Measurements from ENCODE around the gene CMIP.

The CMIP gene

GRCh38 chr16:81664153-81664552 lies 219.5 kb downstream of the CMIP start:
- no peak for DNase-seq (ENCODE audit: low read depth)

DNA sequence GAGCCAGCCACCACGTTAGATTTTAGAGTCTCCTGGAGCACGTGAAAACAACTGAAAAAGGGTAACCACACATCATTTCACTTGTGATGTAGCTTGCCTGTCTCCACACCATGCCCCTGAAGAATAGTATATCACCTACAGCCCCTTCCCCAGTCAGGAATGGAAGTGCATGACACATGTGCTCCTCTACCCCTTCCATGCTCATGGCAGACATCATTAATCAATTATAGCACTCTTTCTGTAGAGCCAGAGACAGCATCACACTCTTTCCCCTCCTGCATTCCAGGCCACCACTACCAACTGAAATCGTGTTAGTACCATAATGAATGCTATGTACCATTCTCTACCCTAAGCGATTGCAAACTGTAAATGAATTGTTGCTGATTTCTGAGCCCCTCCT lies 221.0 kb downstream of the CMIP start:
- DNase-seq (ENCODE audit: low read depth) = no peak

DNA sequence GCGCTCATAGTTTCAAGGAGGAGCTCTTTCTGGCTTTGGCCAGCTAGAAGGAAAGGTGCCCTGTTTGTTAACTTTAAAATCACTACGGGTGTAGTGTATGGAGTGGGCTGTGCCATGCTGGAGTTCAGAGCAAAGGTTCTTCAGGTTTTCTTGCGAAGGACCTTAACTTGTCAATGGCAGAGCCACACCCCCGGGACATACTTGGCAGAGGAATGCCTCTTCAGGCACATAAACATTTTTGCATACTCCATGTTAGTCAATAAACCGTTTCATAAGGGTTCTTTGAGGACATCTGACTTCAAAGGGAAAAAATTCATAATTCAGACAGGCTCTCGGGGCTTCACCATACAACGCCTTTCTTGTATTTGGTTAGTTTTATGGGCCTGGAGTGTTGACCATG lies 221.5 kb downstream of the CMIP start:
- DNase-seq (ENCODE audit: low read depth) = no peak

- no peak for DNase-seq (ENCODE audit: low read depth)
These were observed 223.9 kb downstream of the CMIP start for GRCh38 chr16:81668243-81669097.

DNA sequence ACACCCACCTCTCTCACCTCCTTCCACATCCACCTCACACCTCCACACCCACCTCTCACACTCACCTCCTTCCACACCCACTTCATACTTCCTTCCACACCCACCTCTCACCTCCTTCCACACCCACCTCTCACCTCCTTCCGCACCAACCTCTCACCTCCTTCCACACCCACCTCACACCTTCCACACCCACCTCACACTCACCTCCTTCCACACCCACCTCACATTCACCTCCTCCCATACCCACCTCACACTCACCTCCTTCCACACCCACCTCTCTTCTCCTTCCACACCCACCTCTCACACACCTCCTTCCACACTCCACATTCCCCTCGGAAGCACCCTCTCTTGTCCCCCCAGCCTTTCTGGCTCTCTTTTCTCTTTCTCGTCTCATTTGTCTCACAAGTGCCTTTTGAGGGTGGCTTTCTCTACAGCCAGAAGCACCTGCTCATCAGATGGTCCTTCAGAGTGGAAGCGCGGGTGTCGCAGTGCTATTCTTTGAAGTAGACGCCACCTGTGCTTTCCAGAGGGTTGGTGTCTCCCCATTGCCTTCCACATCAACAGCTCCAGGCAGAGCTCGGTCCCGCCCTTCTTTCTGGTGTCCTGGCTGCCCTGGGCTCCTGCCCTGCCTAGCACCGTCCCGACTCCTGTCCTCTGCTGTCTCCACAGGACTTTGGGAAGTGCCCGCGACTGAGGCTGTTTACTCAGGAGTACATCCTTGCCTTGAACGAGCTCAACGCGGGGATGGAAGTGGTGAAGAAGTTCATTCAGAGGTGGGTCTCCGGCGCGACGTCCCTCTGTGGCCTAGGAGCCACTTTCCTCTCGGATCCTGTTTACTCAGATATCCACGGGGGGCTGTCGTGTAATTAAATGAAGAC lies 225.1 kb downstream of the CMIP start:
- no peak for DNase-seq (ENCODE audit: low read depth)

- DNase-seq (ENCODE audit: low read depth) = no peak
These were observed 227.4 kb downstream of the CMIP start for GRCh38 chr16:81671738-81672597.

DNA sequence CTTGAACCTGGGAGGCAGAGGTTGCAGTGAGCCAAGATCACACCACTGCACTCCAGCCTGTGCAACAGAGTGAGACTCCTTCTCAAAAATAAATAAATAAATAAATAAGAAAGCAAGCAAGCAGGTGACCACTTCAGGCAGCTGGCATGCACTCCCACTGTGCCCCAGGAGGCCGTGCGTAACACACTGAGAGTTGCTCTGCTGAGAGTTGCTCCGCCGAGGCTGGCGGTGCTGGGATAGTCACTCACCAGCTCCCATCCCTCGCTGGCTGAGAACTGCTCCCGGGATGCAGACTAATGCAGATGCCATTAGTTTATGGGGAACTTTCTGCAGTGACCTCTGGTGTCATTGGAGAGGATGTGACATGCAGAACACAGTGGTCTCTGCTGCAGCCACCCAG lies 228.8 kb downstream of the CMIP start:
- DNase-seq (ENCODE audit: low read depth) = no peak

GRCh38 chr16:81675662-81676061 lies 231.1 kb downstream of the CMIP start:
- no peak for DNase-seq (ENCODE audit: low read depth)

DNA sequence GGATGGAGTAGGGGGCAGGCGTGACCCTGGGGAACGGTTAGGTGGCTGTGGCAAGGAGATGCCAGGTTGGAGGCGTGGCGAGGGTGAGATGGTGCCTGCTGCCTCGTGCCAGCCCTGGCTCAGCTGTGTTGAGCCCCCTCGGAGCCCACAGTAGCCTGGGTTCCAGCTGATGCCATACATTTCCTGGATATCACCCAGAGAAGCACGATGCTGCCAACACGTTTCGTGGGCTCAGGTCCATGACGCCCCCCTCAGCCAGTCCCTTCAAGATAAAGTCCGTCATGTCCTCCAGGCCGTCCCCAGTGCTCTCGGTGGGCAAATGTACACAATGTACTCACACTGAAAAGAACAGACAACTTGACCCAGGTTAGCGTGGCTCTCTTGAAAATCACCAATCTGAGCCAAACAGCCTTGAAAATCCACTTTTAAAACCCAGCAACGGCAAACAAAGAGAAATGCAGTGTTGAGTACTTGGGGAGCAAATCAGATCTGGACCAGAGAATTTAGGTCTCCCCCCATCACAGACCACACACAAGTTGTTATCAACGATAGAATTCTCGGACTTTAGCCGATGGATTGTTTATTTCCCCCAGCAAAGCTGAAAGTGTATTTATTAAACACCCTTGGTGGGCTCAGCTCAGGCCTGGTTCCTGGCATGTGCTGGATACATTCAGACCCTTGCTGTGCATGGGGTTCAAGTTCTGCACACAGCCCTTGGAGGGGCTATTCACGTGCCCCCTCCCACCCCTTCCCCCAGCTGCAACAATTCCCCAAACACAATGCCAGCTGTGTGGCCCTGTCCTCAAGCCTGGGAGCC lies 231.7 kb downstream of the CMIP start:
- DNase-seq (ENCODE audit: low read depth) = no peak

- no peak for DNase-seq (ENCODE audit: low read depth)
These were observed 232.5 kb downstream of the CMIP start for GRCh38 chr16:81676883-81677737.

DNA sequence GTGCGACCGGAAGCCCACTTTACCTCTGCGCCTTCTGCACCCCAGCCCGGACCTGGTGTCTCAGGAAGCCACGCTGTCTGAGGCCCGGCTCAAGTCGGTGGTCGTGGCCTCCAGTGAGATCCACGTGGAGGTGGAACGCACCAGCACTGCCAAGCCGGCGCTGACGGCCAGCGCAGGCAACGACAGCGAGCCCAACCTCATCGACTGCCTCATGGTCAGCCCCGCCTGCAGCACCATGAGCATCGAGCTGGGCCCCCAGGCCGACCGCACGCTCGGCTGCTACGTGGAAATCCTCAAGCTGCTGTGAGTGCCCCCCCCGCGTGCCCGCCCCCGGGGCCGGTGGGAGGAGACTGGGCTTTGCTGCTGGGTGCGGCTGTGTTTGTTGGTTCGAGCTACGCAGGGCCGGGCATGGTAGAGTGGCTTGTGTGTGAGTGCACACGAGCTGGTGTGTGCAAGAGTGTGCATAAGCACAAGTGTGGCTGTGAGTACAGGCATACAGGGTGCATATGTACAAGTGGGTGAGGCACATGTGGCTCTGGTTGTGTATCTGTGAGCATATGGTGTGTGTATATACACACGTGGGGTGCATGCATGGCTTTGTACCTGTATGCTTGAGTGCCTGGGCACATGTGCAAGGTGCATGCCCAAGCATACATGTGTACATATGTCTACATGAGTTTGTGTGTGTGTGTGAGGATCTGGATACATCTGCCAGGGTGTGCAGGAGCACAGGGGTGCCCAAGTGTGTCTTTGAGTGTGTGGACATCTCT lies 233.9 kb downstream of the CMIP start:
- DNase-seq (ENCODE audit: low read depth) = no peak

GRCh38 chr16:81679721-81680430 lies 235.3 kb downstream of the CMIP start:
- no peak for DNase-seq (ENCODE audit: low read depth)

DNA sequence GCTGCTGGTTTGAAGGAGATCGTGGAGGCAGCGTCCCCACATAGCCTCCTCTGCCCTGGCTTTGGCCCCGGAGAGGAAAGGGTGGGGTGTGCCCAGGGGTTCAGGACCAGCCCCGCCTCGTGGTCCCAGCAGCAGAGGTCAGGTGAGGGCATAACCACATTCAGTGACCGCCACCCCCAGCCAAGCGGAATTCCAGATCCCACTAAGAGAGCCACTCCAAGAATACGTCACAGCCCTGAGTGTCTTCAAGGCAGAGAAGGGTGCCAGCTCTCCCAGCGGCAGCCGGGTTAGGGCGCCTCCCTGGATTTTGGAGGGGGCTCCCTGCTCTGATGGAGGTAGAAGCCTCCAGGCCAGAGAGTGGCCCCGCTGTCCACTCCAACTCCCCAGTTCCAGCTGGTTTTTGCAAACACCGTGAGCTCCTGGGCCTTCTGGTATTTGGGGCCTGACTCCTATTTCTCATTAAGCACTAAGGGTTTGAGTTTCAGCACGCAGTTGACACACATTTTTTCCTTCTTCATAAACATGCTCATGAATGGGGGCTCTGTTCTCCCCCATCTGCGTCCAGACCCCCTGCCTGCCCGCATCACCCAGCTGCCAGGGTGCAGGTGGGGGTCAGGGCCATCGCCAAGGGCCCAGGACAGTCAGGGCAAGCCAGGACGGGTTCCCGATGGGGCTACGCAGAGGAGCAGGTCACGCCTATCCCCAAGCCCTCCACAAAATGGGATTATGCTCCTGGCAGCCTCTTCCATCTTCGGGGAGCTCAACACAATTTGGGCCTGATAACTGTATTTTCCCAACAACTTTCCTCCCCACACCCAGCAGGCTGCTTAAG lies 236.1 kb downstream of the CMIP start:
- no peak for DNase-seq (ENCODE audit: low read depth)

DNA sequence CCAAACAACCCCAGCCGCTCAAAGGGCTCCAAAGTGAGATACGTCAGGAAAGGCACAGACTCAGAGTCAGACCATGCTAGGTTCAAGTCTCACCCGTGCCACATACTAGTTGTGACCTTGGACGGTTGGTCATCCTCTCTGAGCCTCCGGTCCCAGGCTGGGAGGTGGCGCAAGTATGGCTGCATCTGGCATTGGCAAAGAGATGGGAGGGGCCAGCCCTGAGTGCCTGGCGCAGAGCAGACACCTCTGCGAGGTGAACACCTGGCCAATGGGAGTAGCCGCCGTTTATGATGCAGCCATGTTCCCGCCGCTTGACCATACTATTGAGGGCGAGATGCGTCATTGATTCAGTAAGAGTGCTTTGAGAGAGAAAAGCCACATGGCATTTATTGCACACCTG lies 236.7 kb downstream of the CMIP start:
- DNase-seq (ENCODE audit: low read depth) = no peak

- DNase-seq (ENCODE audit: low read depth) = no peak
These were observed 239.7 kb downstream of the CMIP start for GRCh38 chr16:81684242-81684837.

DNA sequence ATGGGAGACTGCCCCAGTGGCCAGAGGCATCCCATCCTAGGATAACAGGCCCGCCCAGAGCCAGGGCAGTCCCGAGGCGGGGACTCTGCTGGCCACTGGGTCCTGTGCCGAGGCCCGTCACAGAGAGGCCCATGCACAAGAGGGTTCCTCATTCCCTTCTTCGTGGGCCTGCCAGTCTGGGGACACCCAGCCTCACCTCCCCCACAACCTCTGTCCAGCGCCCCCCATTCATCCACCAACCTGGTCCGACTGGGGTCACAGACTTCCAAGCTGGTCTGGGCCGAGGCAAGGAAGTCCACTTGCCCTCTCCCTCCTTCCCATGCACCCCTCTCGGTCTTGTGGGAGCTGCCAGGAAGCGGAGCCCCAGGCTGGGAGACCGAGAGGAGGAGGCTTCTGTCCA lies 240.3 kb downstream of the CMIP start:
- no peak for DNase-seq (ENCODE audit: low read depth)

DNA sequence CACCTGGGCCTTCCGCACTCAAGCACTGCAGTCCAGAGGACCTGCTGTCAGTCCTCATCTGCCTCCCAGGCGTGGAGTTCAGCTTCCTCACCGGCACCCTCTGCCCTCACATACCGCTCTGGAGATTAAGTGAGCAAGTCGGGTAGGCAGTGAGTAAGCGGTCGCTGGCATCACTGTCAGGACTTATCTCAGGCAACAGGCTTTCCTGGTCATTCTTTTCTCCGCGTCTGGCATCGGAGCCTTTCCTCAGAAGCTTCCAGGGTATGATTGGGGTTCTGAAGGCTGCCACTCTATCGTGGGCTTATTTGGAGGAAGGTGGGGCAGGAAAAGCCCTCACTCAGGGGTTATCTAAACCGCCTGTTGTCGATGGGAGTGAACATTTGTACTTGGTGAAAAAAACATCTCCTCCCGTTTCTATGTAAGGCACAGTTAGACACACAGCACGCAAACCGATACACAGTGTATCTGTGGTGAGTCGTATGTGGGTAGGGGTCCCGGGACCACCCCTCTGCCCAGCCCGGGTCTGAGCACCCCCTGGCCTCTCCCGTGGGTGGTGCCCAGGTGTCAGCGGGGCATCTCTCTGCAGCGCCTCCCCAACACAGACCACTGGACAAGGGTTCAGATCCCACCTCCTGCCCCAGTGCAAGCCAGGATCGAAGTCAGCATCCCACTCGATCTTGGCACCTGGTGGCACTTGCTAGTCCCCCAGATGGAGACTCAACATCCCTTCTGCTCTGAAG lies 242.0 kb downstream of the CMIP start:
- no peak for DNase-seq (ENCODE audit: low read depth)
